Endothelial cell of umbilical vein (primary cell): ENCODE measurements around the gene SPIRE1. TPM values are rescaled to one million over a fixed set of nuclear protein-coding genes. Genes with fewer than 3 reads are reported as not detected.

Source experiments
- BruUV-seq: library from RNA; stranded (reverse); fragments of 400-500 nt; replicated peaks from 2 replicates; lab custom pipeline; 2021; lab: Mats Ljungman, UMichigan
- CTCF ChIA-PET: fragments of 300-600, 350-600 bp; sonication (Branson Sonifier 250); formaldehyde crosslinking; loops from one replicate; lab custom pipeline; 2021; ENCODE audit warnings: antibody characterized with exemption, inconsistent platforms; lab: Charles Lee
- POLR2A ChIA-PET: fragments of 300-600, 350-600 bp; sonication (Branson Sonifier 250); formaldehyde crosslinking; loops from one replicate; lab custom pipeline; 2021; ENCODE audit warnings: antibody characterized with exemption, inconsistent platforms; lab: Charles Lee
- DNase-seq: peaks from one replicate; pipeline ENCODE4 v3.0.0-alpha.2; 2011; ENCODE audit warnings: low read depth, low spot score
- FAIRE-seq: peaks from 2 replicates; lab custom pipeline; 2011; peaks lifted over from hg19 to GRCh38; lab: Jason Lieb, UNC
- H2AFZ ChIP-seq: 2 replicates; pipeline ENCODE4 v1.6.0; 2012; ENCODE audit warnings: low read depth, low read length, control low read depth, inconsistent platforms
- H3K27ac ChIP-seq: 2 replicates; pipeline ENCODE4 v1.5.1; 2011; ENCODE audit warnings: low read depth, mild to moderate bottlenecking, control low read depth, low read length, moderate library complexity; ENCODE audit not compliant: insufficient read depth
- H3K27me3 ChIP-seq, 2 experiments: 2 replicates each; pipeline versions ENCODE4 v1.6.0 to v1.6.1; 2011; ENCODE audit warnings: low read length in 2 of 2, mixed read lengths in 1 of 2; ENCODE audit not compliant: control insufficient read depth in 2 of 2, insufficient read depth in 2 of 2
- H3K36me3 ChIP-seq, 2 experiments: 2 replicates in 1 of 2; 3 replicates in 1 of 2; pipeline ENCODE4 v1.5.1; 2011; ENCODE audit warnings: low read length in 2 of 2, mild to moderate bottlenecking in 1 of 2, moderate library complexity in 1 of 2; ENCODE audit not compliant: control insufficient read depth in 2 of 2, insufficient read depth in 2 of 2; ENCODE audit errors: extremely low read depth in 1 of 2
- H3K4me1 ChIP-seq: 3 replicates; pipeline ENCODE4 v1.5.1; 2011; ENCODE audit warnings: mild to moderate bottlenecking, low read length; ENCODE audit not compliant: control insufficient read depth, insufficient read depth; ENCODE audit errors: extremely low read depth
- H3K4me2 ChIP-seq: 2 replicates; pipeline ENCODE4 v1.6.1; 2011; ENCODE audit warnings: low read length, control low read depth, mixed read lengths; ENCODE audit not compliant: insufficient read depth
- H3K4me3 ChIP-seq, 3 experiments: fragments of 200-600 bp in 1 of 3; sonication (generic), shearing (Covaris generic) in 1 of 3; replicated peaks in 1 of 3; 2 replicates each; pipeline ENCODE4 v1.5.1; 2011 to 2016; ENCODE audit warnings: control low read depth in 3 of 3, low read length in 3 of 3, mild to moderate bottlenecking in 2 of 3, inconsistent platforms in 1 of 3, low read depth in 1 of 3, moderate library complexity in 1 of 3; ENCODE audit not compliant: insufficient read depth in 1 of 3
- H3K79me2 ChIP-seq: 2 replicates; pipeline ENCODE4 v1.6.0; 2012; ENCODE audit warnings: low read length, inconsistent platforms; ENCODE audit not compliant: control insufficient read depth, insufficient read depth
- H3K9ac ChIP-seq: replicated peaks from 2 replicates; pipeline ENCODE3; 2011; ENCODE audit warnings: low read length, control low read depth; ENCODE audit not compliant: insufficient read depth; ENCODE audit errors: extremely low read depth
- H3K9me1 ChIP-seq: replicated peaks from 3 replicates; pipeline ENCODE4 v1.6.0; 2011; ENCODE audit warnings: mild to moderate bottlenecking, low read length; ENCODE audit not compliant: control insufficient read depth, insufficient read depth; ENCODE audit errors: extremely low read depth
- H3K9me3 ChIP-seq: replicated peaks from 2 replicates; pipeline ENCODE4 v1.5.1; 2012; ENCODE audit warnings: low read length, inconsistent platforms; ENCODE audit not compliant: control insufficient read depth, insufficient read depth
- H4K20me1 ChIP-seq: replicated peaks from 2 replicates; pipeline ENCODE3; 2011; ENCODE audit warnings: mild to moderate bottlenecking, low read length; ENCODE audit not compliant: control insufficient read depth, insufficient read depth; ENCODE audit errors: extremely low read depth
- FOS ChIP-seq: IDR thresholded peaks from 2 replicates; pipeline ENCODE4 v1.6.1; 2011; ENCODE audit warnings: mild to moderate bottlenecking, low read length, moderate library complexity, borderline replicate concordance; ENCODE audit not compliant: insufficient read depth
- GATA2 ChIP-seq: IDR thresholded peaks from 2 replicates; pipeline ENCODE4 v1.7.0; 2011; ENCODE audit warnings: low read depth, mild to moderate bottlenecking, moderate library complexity, mixed read lengths, low read length; ENCODE audit not compliant: insufficient read length, insufficient read depth
- JUN ChIP-seq: IDR thresholded peaks from 2 replicates; pipeline ENCODE4 v1.6.1; 2011; ENCODE audit warnings: borderline replicate concordance, low read depth; ENCODE audit not compliant: insufficient read length, insufficient read depth
- POLR2A ChIP-seq: IDR thresholded peaks from 2 replicates; pipeline ENCODE4 v1.6.1; 2012; ENCODE audit warnings: low read depth, mild to moderate bottlenecking, control low read depth, low read length
- dilution Hi-C: fragments of 300-500 bp; cut with MboI; formaldehyde crosslinking; loops from one replicate; pipeline ENCODE4 v1.15.0; 2019; ENCODE audit warnings: low sequenced_read_pairs; ENCODE audit not compliant: extremely low pct_ligation_motif_present
- intact Hi-C: fragments of 100-400 bp; cut with micrococcal nuclease; formaldehyde crosslinking; loops from one replicate; pipeline ENCODE4 v1.10.0; 2022
- polyA plus RNA-seq, 4 experiments: library from polyadenylated mRNA; depleted of rRNA in 3 of 4; stranded (reverse) in 3 of 4; unstranded in 1 of 4; fragments of >200 nt; gene quantifications; 2 replicates each; pipeline versions ENCODE4 v1.2.1 to v1.2.3, GENCODE V29; 2011 to 2012; ENCODE audit warnings: missing spikeins in 1 of 4
- small RNA-seq: library from RNA; depleted of rRNA; stranded (forward); fragments of <200 nt; gene quantifications from one replicate; pipeline ENCODE3, GENCODE V24; 2012; ENCODE audit warnings: low replicate concordance, low read depth; ENCODE audit not compliant: insufficient read depth, insufficient read length
- total RNA-seq: library from RNA; stranded (reverse); gene quantifications from 2 replicates; pipeline ENCODE4 v1.2.3, GENCODE V29; 2021
- TF ChIP-seq, protein P1 (sequence below): IDR thresholded peaks from 2 replicates; pipeline ENCODE4 v1.6.1; 2011; ENCODE audit not compliant: insufficient read depth, insufficient read length

The SPIRE1 gene
- total and polyA plus RNA-seq, 2 donors (not counting 3 experiments of a cell fraction or from before 2014, with no cell fraction given), result 13.1 to 44.0 TPM

GRCh38 chr18:12397254-12397653, 260.7 kb downstream of the SPIRE1 start:
- no peaks in the 10 kb centered on the region for H3K79me2 ChIP-seq
- CTCF ChIA-PET, result no interaction called here
- no peaks in the 10 kb centered on the region for H3K4me1 ChIP-seq
- TF ChIP-seq FOS (no peak), JUN (no peak), POLR2A (no peak), GATA2 (no peak)
- TF ChIP-seq, protein P1, sequence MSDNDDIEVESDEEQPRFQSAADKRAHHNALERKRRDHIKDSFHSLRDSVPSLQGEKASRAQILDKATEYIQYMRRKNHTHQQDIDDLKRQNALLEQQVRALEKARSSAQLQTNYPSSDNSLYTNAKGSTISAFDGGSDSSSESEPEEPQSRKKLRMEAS, result no peak
- H3K27me3 ChIP-seq, result no peaks in the 10 kb centered on the region
- POLR2A ChIA-PET, result no interaction called here
- DNase-seq (no peak), FAIRE-seq (no peak)
- H3K4me2 ChIP-seq, result no peak overlapping the region
- no peaks in the 10 kb centered on the region for H3K9me3 ChIP-seq
- H3K9ac ChIP-seq, result no peak overlapping the region
- intact Hi-C loops, result no loop called here
- dilution Hi-C loops, result no loop called here
- H3K4me3 ChIP-seq, result no peak overlapping the region
- no peaks in the 10 kb centered on the region for H4K20me1 ChIP-seq
- H3K36me3 ChIP-seq, result no peaks in the 10 kb centered on the region
- no peaks in the 10 kb centered on the region for H3K9me1 ChIP-seq
- no peak overlapping the region for H2AFZ ChIP-seq
- BruUV-seq, result no TSS peak
- H3K27ac ChIP-seq, result no peak overlapping the region

Small RNA genes within 50 kb of the gene (small RNA-seq; reads per million reads assigned to genes)
- gene RNU7-129P, result not detected

Other genes with a start within 250 kb of the SPIRE1 start
- gene CEP76, start 44.6 kb upstream of the SPIRE1 start, total RNA-seq, result 8.6 and 8.8 TPM in 2 replicates
- gene CEP76, start 44.6 kb upstream of the SPIRE1 start, polyA plus RNA-seq, result 4.7 and 5.8 TPM in 2 replicates
- gene PSMG2, start 44.9 kb upstream of the SPIRE1 start, total RNA-seq, result 71.0 and 72.3 TPM in 2 replicates
- gene PSMG2, start 44.9 kb upstream of the SPIRE1 start, polyA plus RNA-seq, result 36.1 and 42.0 TPM in 2 replicates
- gene PTPN2, start 226.1 kb upstream of the SPIRE1 start, total RNA-seq, result 20.9 and 21.7 TPM in 2 replicates
- gene PTPN2, start 226.1 kb upstream of the SPIRE1 start, polyA plus RNA-seq, result 4.9 and 8.2 TPM in 2 replicates